Transverse colon (tissue), 3 donors: ENCODE measurements around the gene ZNF500.

Experiments
- CTCF ChIP-seq, 5 experiments: fragments of 200-600 bp in 3 of 5; fragments of 450-650 bp in 2 of 5; sonication (generic) in 3 of 5; IDR thresholded peaks; 1 replicate in 2 of 5; 2 replicates in 3 of 5; pipeline ENCODE4 v1.5.1; 2016 to 2017; ENCODE audit warnings: antibody characterized with exemption in 5 of 5, inconsistent platforms in 3 of 5, mild to moderate bottlenecking in 2 of 5, moderate library complexity in 1 of 5
- POLR2A ChIP-seq: fragments of 450-650 bp; IDR thresholded peaks from one replicate; pipeline ENCODE4 v1.6.1; 2016; ENCODE audit warnings: antibody characterized with exemption, mild to moderate bottlenecking, moderate library complexity

DNA sequence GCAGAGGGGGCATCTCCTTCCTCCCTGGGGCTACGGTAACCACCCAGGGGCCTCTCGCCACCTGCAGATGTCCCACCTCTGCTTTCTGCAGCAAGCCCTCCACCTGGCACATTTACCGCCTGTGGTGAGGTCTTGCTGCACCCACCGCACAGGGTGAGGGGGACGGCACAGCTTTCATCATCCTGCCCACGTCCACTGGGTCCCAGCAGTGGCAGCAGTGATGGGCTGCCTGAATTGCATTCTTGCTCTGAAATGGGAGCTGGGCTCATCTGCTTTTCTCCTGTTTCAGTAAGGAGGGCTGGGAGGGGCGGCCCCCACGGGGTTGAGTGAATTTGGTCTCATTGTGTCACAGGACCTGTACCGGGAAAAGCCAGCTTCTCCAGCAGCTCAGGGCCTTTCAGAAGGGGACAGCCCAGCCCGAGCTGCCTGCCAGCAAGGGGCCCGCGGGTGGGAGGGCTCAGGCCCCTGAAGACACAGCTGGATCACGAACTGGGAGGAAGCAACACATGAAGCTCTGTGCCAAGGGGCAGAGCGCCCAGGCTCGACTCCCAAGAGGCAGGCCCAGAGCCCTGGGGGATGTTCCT lies 19.9 kb downstream of the ZNF500 start:
- TF ChIP-seq CTCF (IDR thresholded peaks at IDR 0.05): no peak
- no peak for TF ChIP-seq POLR2A
